T-helper 2 cell (primary cell): ENCODE results near the gene CDK3.
"Not testable (repeated sequence)": the region's sequence is repeated elsewhere in the genome, so short reads cannot be mapped to it uniquely, and the experiment has no call there.

Experiments used
- DNase-seq, 5 experiments: peaks; one replicate each; pipeline versions ENCODE4 v3.0.0 to v3.0.0-alpha.2; 2012 to 2022

Gene CDK3

DNA sequence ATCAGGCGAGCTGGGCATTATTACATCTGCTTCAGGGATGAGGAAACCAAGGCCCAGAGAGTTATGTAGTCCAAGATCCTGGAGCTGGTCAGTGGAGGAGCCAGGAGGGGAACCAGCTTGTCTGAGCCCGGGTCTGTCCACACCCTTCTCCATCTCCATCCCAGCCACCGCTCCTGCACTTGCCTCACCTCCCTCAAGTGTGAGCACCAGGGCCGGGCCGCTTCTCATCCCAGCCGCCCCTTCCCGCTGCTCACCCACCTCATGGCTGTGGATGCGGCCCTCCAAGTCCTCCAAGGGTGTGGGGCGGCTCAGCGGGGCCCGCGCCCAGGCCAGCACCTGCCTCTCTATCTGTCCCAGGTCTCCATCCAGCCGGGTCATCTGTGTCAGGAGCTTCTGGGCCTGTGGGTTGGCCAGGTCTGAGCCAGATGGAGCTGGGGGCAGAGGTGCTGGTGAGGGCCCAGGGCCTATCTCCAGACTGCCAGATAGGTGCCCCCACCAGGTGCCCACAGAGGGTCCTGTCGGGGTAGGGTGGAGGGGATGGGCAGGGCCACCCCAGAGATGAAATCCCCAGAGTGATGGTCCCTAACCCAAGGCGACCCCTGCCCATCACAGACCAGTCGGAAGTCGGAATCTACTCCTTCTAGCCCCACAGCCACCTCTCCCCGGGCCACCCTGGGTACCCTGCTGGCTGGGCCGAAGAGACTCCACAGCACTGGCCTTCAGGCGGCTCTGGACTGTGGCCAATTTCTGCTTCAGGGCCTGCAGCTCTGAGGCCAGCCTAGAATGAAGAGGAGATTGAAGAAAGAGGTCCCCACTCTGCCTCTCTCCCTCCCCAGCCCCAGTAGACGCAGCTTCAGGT lies 17.1 kb downstream of the CDK3 start:
- DNase-seq, result no peak

DNA sequence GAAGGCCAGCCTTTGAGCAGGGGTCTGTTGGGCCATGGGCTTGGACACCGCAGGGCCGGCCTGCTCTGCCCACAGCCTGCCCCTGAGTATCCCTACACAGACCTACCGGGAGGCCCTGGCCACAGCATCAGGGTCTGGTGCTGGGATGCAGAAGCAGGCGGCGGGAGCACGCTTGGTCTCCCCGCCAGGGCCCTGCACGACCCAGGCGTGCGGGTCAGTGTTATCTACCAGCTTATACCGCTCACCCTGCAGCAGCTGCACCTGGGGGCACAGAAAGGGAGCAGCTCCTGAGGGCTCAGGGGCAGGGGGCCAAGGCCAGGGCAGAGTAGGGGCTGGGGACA lies 17.7 kb downstream of the CDK3 start:
- no peak for DNase-seq

DNA sequence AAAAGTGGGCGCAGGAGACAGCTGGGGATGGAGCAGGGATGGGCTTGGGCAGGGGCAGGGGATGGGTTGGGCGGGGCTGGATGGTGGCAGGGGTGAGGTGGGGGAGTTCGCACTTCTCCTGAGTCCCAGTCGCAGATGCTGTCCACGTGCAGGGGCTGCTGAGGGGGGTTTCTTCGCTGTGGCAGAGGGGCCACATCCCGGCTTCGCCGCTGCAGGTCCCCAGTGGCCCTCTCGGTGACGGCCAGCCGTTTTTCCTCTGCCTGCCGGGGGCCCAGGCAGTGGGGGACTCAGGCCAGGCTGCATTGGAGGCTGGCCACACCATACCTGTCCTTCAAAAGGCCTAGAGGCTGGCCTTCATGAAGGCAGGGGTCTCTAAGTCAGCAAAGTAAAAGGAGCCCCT lies 18.1 kb downstream of the CDK3 start:
- DNase-seq, result no peak

DNA sequence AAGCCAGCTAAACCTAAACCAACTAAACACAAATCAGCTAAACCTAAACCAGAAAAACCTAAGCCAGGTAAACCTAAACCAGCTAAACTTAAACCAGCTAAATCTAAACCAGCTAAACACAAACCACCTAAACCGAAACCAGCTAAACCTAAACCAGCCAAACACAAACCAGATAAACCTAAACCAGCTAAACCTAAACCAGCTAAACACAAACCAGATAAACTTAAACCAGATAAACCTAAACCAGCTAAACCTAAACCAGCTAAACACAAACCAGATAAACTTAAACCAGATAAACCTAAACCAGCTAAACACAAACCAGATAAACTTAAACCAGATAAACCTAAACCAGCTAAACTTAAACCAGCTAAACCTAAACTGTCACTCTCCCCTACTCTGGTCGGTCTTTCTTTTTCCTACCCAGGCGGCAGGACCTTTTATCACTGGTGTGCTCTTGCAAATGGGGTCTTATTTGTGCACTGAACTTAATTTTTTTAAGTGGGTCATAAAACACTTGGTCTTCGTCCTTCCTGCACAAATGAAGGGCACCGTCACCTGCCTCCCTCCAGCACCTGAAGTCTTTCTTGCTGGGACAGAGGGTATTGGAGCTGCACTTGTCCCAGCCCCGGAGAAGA lies 19.3 kb downstream of the CDK3 start:
- no peak for DNase-seq

DNA sequence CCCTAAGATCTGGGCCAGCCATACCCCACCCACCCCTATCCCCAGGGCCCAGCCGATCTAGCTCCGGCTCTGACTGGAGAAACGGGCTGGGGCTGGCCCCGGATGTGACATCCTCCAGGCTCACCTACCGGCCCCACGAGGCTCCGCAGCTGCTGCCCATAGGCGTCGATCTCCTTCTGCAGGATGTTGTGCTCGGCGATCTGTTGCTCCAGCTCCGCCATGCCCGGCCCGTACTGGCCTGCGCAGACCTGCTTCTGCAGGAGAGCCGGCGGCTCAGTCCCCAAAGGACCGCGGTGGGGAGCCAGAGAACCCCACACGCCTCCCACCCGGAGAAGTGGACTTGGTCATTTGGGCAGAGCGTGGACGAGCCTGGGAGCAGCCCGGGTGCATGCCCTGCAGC lies 21.6 kb downstream of the CDK3 start:
- no peak for DNase-seq

DNA sequence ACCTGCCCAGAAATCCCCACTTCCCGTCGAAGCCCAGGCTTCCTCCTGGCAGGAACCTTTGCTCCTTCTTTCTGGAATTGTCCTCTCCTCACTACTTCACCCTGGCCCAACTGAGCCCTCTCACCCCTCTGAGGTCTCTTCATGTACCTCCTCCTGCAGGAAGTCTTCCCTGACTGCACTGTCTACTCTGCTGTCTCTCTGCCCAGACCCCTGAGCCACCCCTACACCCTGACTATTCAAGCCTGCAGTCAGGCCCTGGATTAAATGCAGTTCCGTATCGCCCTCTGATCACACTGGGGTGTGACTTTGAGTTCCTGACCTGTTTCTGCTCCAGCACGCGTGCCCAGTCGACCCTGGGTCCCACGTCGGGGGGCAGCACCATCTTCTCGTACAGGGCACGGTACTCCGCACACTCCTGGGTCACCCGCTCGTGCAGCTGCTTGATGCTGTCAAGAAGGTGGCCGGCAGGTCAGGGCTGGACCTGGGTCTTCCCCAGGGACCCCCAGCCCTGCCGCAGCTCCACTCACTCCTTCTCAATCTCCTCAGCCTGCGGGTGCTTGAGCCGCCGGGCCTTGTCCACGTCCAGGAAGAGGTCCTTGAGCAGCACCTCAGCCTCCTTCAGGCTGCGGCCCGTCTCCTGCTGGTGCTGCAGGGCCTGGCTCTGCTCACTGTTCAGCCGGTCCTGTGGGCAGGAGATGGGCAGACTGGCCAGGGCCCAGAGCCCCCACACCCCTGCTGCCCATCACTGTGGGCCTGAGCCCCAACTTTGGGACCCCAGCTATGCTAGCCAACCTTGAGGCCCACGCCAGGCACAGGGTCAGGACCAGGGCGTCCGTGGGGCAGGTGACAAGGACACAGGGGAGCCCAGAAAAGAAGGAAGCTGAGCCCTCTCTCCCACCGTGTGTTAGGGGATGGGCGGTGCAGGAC lies 22.6 kb downstream of the CDK3 start:
- no peak for DNase-seq

DNA sequence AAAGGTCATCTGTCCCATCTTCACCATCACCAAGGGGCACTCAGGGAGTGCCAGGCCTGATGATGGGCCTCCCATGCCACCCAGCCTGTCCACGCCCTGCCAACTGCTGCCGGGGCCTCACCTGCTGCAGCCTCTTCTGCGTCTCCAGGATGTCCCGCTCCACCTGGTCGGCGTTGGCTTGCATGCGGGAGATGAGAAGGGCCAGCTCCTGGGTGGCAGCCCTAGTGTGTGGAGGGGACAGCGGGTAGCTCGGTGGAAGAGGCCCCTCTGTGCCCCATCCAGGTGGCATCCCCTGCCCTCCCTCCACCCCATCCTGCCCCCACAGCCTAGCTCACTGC lies 23.2 kb downstream of the CDK3 start:
- DNase-seq, result no peak

DNA sequence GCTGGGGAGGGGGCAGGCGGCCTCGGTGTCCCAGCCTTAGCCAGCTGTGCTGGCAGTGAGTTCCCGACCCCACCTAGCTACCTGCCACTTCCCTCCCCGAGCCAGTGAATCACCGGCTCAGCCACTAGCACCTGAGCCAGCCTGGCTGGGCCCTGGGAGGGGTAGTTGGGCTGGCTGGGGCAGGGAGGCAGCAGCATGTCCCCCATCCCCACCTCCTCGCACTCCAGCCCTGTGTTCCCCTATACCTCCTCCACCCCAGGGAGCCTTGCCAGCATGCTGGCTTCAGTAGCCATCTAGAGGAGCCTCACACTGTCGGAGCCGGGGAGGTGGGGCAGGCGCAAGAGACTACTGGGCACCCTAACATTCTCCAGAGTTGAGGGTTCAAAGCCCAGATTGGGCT lies 23.7 kb downstream of the CDK3 start:
- DNase-seq, result no peak

DNA sequence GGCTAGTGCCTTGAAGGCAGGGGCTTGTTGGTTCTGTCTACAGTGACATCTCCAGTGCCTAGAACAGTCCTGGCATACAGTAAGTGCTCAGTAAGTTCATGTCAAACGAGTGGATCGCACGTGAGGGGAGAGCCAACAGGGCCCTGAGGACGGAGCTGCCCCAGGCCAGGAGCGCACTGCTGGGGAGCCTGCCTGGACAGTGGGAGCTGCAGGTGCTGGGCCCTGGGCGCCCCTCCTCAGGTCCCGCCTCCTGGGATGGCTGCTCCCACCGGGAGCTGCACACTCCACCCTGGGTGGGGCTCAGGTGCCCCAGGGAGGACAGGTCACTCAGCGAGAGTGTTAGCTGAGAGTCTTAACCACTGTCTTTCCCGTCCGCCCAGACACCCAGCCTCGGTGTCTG lies 24.6 kb downstream of the CDK3 start:
- DNase-seq, result no peak

DNA sequence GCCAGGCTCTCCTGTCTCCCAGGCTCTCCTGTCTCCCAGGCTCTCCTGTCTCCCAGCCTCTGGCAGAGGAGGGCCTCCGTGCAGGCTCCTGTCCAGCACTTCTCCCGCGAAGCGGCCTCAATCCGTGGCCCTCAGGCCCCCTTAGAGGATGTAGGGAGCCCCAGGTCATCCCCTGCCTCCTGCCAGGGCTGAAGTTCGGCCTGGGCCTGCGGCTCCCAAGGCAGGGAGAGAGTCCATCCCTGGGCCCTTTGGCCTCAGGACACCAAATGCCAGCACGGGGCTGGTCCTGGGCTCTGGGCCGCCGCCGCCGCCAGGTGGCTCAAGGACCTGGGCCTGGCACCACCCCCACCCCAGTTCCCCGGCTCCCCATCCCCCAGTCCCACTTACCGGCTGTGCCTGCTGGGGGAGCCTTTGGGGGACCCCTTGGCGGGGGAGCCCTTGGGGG lies 26.1 kb downstream of the CDK3 start:
- no peak for DNase-seq

DNA sequence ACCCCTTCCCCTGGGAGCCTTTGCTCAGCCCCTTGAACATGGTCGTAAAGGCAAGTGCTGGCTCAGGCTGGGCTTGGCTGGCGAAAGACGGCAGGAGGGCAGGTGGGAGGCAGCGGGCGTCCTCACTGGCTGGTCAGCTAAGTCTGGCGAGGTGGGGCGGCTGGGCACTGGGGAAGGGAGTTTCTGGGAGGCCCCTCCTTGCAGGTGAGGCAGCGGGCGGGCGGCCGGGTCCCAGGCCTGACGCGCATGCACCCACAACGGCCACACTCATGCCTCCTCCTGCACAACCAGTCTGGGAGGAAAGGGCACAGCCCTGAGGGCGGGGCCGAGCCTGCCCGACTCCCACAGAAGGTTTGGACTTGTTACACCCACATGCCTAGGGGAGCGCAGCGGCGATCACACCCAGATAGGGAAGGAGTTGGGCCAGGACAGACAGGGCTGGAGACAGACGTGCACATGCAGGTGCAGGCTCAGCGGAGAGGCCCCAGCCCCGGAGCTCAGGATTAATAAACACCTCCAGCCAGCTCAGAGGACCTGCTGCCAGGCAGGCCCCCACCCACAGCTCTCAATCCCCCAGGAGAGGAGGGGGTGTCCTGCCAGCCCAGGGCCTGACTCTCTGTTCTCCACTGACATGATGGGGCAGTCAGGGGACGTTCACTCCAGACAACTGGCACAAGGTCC lies 26.6 kb downstream of the CDK3 start, which contains the start of gene EVPL:
EVPL (minus strand) TSS at position 148 of the 681 bp plus-strand sequence; CDS start at position 40, 108 bp downstream.
- no peak for DNase-seq

DNA sequence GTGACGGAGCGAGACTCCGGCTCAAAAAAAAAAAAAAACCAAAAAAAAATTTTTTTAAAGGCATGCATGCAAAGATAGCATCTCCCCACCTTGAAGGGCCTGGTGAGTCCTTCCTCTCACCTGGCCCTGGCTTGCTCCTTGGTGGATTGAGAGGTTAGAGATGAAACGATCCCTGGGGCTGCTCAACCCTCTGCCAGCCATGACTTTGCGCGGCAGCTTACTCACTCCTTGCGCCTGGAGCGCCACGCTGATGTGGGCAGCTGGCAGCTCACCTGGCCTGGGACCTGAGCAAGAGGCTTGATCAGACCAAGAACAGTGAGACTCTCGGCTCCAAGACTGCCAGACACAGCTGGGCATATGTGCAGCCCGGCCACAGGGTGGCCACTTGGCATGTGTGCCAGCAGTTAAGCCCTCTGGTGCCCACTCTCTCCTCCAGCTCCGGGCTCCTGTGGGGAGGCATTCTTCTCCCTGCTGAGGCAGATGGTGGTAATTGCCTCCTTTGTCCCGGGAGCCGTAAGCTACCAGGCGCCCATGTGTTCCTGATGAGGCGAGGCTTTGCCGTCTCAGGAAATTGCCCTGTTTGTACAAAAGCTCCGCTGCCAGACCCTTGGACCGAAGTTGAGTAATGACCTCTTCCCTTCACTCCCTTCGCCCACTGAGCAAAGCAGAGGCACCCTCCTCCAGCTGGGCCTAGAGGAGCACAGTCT lies 31.6 kb downstream of the CDK3 start:
- DNase-seq, result no peak

DNA sequence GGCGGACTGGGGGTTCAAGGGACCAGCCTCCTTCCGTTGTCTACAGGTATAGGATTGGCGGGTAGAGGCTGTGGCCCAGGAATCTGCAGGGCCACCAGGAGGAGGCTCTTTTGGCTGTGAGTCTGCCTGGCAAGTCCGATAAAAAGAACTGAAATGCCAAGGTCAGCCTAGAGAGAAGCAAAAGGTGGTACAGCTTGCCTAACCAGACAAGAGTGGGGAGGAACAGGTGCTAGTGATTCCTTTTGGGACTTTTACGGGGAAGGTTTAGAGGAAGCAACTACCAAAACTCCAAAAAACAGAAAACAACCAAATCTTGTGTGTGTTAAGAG lies 32.1 kb downstream of the CDK3 start:
- no peak for DNase-seq

DNA sequence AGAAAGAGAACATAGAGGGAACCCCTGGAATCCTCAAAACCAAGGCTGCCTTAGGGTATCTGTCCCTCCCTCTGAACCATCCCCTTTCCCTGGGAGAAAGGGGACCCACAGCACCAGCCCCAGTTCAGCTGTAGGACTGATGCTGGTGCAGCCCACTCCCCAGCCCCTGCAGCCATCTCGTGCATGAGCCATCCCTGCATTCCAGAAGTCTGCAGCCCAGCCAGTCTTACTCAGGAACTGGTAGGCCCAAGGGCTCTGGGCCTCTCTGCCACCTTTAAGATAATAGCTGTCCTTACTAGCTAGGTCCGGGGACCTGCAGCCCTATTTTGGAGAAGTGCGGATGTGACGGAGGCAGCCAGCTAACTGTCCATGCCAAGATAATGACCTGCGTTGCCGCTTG lies 32.5 kb downstream of the CDK3 start:
- no peak for DNase-seq

DNA sequence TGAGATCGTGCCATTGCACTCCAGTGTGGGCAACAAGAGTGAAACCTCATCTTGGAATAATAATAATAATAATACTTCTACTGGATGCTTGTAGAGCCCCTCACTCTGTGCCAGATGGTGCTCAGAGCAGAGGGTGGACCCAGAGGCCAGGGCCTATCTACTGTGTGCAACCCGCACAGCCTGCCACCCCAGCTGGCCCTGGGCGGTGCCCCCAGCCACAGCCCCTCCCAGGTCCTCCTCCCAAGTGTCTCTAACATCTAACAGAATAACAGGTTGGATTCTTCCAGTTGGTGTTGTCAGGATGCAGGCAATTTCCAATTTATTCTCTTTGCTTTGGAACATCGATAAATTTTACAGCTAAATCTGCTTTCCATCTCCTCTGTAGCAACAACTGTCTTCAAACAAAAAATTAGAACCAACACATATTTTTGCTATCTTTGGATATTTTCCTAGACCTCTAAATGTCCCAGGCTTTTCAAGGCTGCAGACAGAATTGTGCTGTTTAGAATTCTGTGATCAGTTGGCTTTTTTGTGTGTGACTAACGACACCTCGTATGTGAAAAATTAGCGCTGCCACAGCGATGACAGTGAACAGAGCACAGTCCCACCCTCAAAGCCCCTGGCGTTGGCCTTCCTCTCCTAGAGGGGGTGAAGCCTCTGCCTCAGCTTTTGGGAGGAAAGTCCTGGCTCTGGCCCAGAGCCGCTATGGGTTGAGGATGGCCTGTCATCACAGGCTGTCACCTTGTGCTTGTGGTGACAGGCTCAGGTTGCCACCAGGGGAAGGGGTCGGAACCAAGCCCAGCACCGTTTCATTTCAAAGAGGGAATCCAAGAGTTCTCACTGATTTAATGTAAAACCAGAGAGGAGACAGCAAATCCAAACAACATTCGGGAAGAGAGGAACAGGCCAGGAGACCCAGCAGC lies 34.0 kb downstream of the CDK3 start:
- DNase-seq, result no peak

DNA sequence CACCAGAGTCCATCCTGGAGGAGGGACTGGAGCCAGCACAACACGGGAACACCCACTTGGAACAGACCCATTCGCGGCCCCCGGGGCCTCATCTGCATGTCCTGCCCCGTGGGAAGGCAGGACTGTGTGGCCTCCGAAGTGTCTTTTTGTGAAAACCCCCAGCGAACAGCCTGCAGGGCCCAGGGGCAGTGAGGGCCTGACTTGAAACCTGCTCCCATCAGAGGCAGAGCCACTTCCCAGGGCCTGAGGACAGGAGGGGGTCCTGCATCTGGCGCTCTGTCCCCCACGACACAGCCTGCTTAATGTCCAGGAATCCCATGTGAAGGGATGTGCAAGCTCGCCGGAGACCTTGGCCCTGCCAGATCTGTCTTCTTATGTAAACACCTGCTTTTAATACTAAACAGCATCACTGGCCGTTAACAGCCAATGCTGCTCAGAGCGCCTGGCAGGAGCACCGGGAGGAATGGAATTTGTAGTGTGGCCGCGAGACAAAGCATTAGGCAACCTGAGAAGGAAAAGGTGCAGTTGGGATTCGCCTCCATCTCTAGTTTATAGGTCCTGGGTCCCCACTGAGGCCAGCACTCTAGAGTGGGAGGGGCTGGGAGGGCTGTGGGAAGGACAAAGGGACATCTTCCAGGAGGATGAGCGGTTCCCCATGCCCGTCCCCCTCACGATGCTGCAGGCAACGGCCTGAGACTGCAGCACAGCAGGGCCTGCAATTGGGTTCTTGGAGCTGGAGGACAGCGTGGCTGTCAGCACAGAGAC lies 36.0 kb downstream of the CDK3 start:
- DNase-seq, result no peak

DNA sequence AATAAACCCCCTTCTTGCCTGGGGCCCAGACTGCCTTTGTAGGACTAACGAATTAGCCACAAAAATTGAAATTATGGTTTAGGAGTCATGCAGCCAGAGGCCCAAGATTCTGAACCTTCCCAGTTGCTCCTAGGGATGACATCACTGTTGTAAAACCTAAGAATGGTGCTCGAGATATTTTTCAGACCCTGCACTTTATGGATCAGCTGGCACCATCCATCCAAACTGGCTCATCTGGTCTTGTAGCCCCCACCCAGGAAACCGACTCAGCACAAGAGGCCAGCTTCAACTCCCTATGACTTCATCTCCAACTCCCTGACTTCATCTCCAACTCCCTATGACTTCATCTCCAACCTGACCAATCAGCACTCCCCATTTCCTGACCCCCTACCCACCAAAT lies 37.4 kb downstream of the CDK3 start:
- DNase-seq, result no peak

DNA sequence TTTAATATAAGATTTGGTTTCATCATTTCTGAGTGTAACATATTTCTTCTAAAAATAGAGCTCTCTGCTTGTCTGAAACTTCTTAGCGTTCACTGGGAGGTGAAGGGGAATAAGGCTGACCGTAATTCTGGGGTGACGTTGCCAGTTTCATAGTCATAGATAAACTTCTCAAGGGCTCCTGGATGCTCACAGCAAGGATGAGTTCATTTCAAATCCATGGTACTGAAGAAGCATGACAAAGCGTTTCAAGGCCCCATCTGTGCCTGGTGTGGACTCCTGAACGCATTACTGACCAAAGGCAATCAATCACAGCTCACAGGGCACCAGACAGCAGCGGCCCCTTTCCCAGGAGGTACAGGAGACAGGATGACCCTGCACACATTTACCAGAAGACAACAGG lies 38.5 kb downstream of the CDK3 start:
- no peak for DNase-seq

DNA sequence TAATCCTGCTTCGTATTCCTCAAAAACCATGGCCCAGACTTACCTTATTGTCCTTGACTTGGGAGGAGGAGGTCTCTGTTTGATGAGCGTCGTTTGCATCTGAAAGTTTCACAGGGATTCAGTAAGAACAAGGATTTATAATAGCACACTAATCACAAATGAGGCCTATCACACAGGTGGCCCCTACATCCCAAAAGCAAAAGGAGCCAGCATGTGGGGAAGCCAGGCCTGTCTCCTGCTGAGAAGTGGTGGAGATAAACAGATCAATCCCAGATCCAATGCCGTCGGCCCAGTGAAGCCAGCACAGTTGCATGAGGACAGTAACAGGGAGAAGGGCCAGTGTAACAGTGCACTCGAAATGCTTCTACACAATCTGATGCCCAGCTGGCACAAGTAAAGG lies 39.7 kb downstream of the CDK3 start:
- DNase-seq, result no peak

DNA sequence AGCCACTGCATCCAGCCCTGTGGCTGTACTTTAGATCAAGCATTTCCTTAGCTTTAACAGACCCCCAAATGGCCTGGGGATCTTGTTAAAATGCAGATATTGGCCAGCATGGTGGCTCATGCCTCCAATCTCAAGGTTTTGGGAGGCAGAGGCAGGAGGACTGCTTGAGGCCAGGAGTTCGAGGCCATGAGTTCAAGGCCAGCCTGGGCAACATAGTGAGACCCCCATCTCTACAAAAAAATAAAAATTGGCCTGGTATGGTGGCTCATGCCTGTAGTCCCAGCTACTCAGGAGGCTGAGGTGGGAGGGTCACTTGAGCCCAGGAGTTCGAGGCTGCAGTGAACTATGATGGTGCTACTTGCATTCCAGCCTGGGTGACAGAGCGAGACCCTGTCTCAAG lies 42.2 kb downstream of the CDK3 start:
- DNase-seq, result not testable (repeated sequence)
